ENCODE measurements around the gene PLPPR5. TPM values are rescaled to one million over a fixed set of nuclear protein-coding genes. Genes with fewer than 3 reads are reported as not detected.

Gene PLPPR5
- total RNA-seq, 2 experiments from 2014 or later, result not detected

GRCh38 chr1:98849969-98850636 lies 154.6 kb downstream of the PLPPR5 start:
- H3K36me3 Mint-ChIP-seq (ENCODE audit: low read depth), result peaks cover 4% of the 10 kb centered on the region
- H3K27me3 Mint-ChIP-seq, result no peaks in the 10 kb centered on the region
- H3K9me3 Mint-ChIP-seq, result peaks cover 15% of the 10 kb centered on the region
- no peak for DNase-seq
- POLR2A ChIA-PET, result no interaction called here
- no peak overlapping the region for H3K27ac Mint-ChIP-seq
- H3K4me3 Mint-ChIP-seq, result no peak overlapping the region
- peaks cover 10% of the 10 kb centered on the region for H3K4me1 Mint-ChIP-seq
- CTCF ChIA-PET, result no interaction called here

GRCh38 chr1:98842241-98842640 lies 162.4 kb downstream of the PLPPR5 start:
- no peak for DNase-seq
- CTCF ChIA-PET, result interaction anchor here (0.6 kb wide), 1 partner anchor 143 kb away, joined by 3 read pairs; no protein-coding TSS in a partner anchor
- Mint-ChIP-seq H3K27ac (no peak overlapping the region), H3K4me3 (no peak overlapping the region), H3K36me3 (ENCODE audit: low read depth) (no peaks in the 10 kb centered on the region), H3K9me3 (peaks cover 4% of the 10 kb centered on the region), H3K27me3 (no peaks in the 10 kb centered on the region), H3K4me1 (peaks cover 4% of the 10 kb centered on the region)
- POLR2A ChIA-PET, result no interaction called here

Measured in activated CD4-positive, alpha-beta T cell treated with anti-CD3 and anti-CD28 coated beads, Interleukin-2, amount 10 ng/mL, durations not matched to agents 7 days and 5 days (primary cell).